GM23338 (cell line): ENCODE measurements around the gene C2orf42. TPM values are rescaled to one million over a fixed set of nuclear protein-coding genes. Genes with fewer than 3 reads are reported as not detected.

Source experiments
- ATAC-seq: fragments of 200-7000 bp; cut with Tn5 transposase; 3 replicates; pipeline ENCODE4 v1.9.1; 2020
- DNase-seq: peaks from one replicate; pipeline ENCODE4 v3.0.0-alpha.2; 2015; ENCODE audit warnings: low spot score
- H2AFZ ChIP-seq: fragments of 200-600 bp; sonication (generic); 2 replicates; pipeline ENCODE4 v1.8.0; 2016; ENCODE audit warnings: antibody characterized with exemption, mild to moderate bottlenecking, moderate library complexity
- H3F3A ChIP-seq: fragments of 200-600 bp; sonication (generic); replicated peaks from 2 replicates; pipeline ENCODE4 v1.8.0; 2017; ENCODE audit warnings: antibody characterized with exemption, mixed run types, low read depth
- H3K27ac ChIP-seq: fragments of 200-600 bp; sonication (generic); 2 replicates; pipeline ENCODE4 v1.6.1; 2016; ENCODE audit warnings: low read depth
- H3K27me3 ChIP-seq: fragments of 200-600 bp; sonication (generic); 2 replicates; pipeline ENCODE4 v1.8.0; 2016; ENCODE audit warnings: mild to moderate bottlenecking, mixed run types, moderate library complexity; ENCODE audit not compliant: insufficient read depth
- H3K36me3 ChIP-seq: fragments of 200-600 bp; sonication (generic); 2 replicates; pipeline ENCODE4 v1.8.0; 2016; ENCODE audit warnings: mild to moderate bottlenecking; ENCODE audit not compliant: insufficient read depth
- H3K4me1 ChIP-seq: fragments of 200-600 bp; sonication (generic); 2 replicates; pipeline ENCODE4 v1.8.0; 2016; ENCODE audit warnings: mild to moderate bottlenecking, moderate library complexity; ENCODE audit not compliant: insufficient read depth
- H3K4me2 ChIP-seq: fragments of 200-600 bp; sonication (generic); 2 replicates; pipeline ENCODE4 v1.7.1; 2017; ENCODE audit warnings: mixed run types
- H3K4me3 ChIP-seq: fragments of 200-600 bp; sonication (generic); 2 replicates; pipeline ENCODE4 v1.6.1; 2016; ENCODE audit warnings: mixed run types
- H3K79me2 ChIP-seq: fragments of 200-600 bp; sonication (generic); replicated peaks from 2 replicates; pipeline ENCODE4 v1.8.0; 2017; ENCODE audit warnings: mild to moderate bottlenecking; ENCODE audit not compliant: insufficient read depth
- H3K9me2 ChIP-seq: fragments of 200-600 bp; sonication (generic); 2 replicates; pipeline ENCODE4 v1.8.0; 2017; ENCODE audit not compliant: insufficient read depth
- H4K20me1 ChIP-seq: fragments of 200-600 bp; sonication (generic); replicated peaks from 2 replicates; pipeline ENCODE4 v1.8.0; 2017; ENCODE audit warnings: mild to moderate bottlenecking; ENCODE audit not compliant: insufficient read depth
- H3K27ac Mint-ChIP-seq: 2 replicates; pipeline ENCODE4 v1.8.0; 2020; ENCODE audit warnings: inconsistent platforms, mild to moderate bottlenecking, moderate library complexity, mixed read lengths
- H3K27me3 Mint-ChIP-seq: 3 replicates; pipeline ENCODE4 v1.8.0; 2022; ENCODE audit warnings: low read depth, mild to moderate bottlenecking, moderate library complexity, mixed read lengths, inconsistent platforms; ENCODE audit not compliant: insufficient read depth, poor library complexity
- H3K36me3 Mint-ChIP-seq: 3 replicates; pipeline ENCODE4 v1.8.0; 2021; ENCODE audit warnings: low read depth, mild to moderate bottlenecking, inconsistent platforms, moderate library complexity, mixed read lengths
- H3K4me1 Mint-ChIP-seq: 3 replicates; pipeline ENCODE4 v1.8.0; 2020; ENCODE audit warnings: mild to moderate bottlenecking, inconsistent platforms, mixed read lengths
- H3K4me3 Mint-ChIP-seq: 3 replicates; pipeline ENCODE4 v1.8.0; 2021; ENCODE audit warnings: moderate library complexity, mild to moderate bottlenecking, inconsistent platforms, mixed read lengths
- H3K9me3 Mint-ChIP-seq: 3 replicates; pipeline ENCODE4 v1.8.0; 2020; ENCODE audit warnings: moderate library complexity, mild to moderate bottlenecking, inconsistent platforms, mixed read lengths
- CREB1 ChIP-seq: fragments of 250-450 bp; sonication (Bioruptor Pico); IDR thresholded peaks from 2 replicates; pipeline ENCODE4 v1.5.0; 2020; ENCODE audit warnings: low read depth, mild to moderate bottlenecking, moderate library complexity
- CTCF ChIP-seq, 2 experiments: fragments of 200-600 bp in 1 of 2; sonication (generic) in 1 of 2; conservative IDR thresholded peaks; 2 replicates each; pipeline versions ENCODE4 v1.5.1 to v1.6.1; 2016 to 2017; ENCODE audit warnings: antibody characterized with exemption in 2 of 2, low read depth in 2 of 2, mild to moderate bottlenecking in 2 of 2, moderate library complexity in 1 of 2
- ETS1 ChIP-seq: IDR thresholded peaks from 2 replicates; pipeline ENCODE4 v1.6.1; 2016; ENCODE audit warnings: antibody characterized with exemption
- EZH2 ChIP-seq: fragments of 200-600 bp; sonication (generic); IDR thresholded peaks from one replicate; pipeline ENCODE4 v1.8.0; 2017; ENCODE audit warnings: antibody characterized with exemption, mild to moderate bottlenecking, low read depth; ENCODE audit not compliant: unreplicated experiment
- EZH2phosphoT487 ChIP-seq: fragments of 200-600 bp; sonication (generic); IDR thresholded peaks from one replicate; pipeline ENCODE4 v1.8.1; 2018; ENCODE audit warnings: antibody characterized with exemption; ENCODE audit not compliant: unreplicated experiment
- JUNB ChIP-seq: IDR thresholded peaks from one replicate; pipeline ENCODE4 v1.6.1; 2016; ENCODE audit warnings: antibody characterized with exemption; ENCODE audit not compliant: unreplicated experiment
- NANOG ChIP-seq: IDR thresholded peaks from 2 replicates; pipeline ENCODE4 v1.6.1; 2016; ENCODE audit warnings: antibody characterized with exemption, borderline replicate concordance
- POLR2AphosphoS5 ChIP-seq: IDR thresholded peaks from 2 replicates; pipeline ENCODE4 v1.6.1; 2016; ENCODE audit warnings: antibody characterized with exemption, low read depth
- REST ChIP-seq: IDR thresholded peaks from one replicate; pipeline ENCODE4 v1.6.1; 2018; ENCODE audit warnings: antibody characterized with exemption; ENCODE audit not compliant: unreplicated experiment
- STAT1 ChIP-seq: IDR thresholded peaks from one replicate; pipeline ENCODE4 v1.6.1; 2016; ENCODE audit warnings: antibody characterized with exemption; ENCODE audit not compliant: unreplicated experiment
- ZNF114 ChIP-seq: fragments of 250-450 bp; sonication (Bioruptor Pico); IDR thresholded peaks from 2 replicates; pipeline ENCODE4 v1.5.0; 2020; ENCODE audit warnings: mild to moderate bottlenecking, moderate library complexity
- ZNF331 ChIP-seq: fragments of 250-450 bp; sonication (Bioruptor Pico); IDR thresholded peaks from 2 replicates; pipeline ENCODE4 v1.5.0; 2020; ENCODE audit warnings: low read depth, mild to moderate bottlenecking, moderate library complexity
- ZNF462 ChIP-seq: fragments of 250-450 bp; sonication (Bioruptor Pico); IDR thresholded peaks from 2 replicates; pipeline ENCODE4 v1.5.0; 2020; ENCODE audit warnings: mild to moderate bottlenecking, moderate library complexity
- polyA plus RNA-seq: library from polyadenylated mRNA; unstranded; fragments of >200 nt; fragmentation: Nextera tagmentation; extraction: Ambion mirVana; gene quantifications from 2 replicates; pipeline ENCODE4 v1.2.1, GENCODE V29; 2016
- total RNA-seq: library from RNA; depleted of rRNA; stranded (reverse); fragments of >200 nt; shearing (Covaris generic); gene quantifications from 2 replicates; pipeline ENCODE4 v1.2.3, GENCODE V29; 2014

C2orf42 gene
- total and polyA plus RNA-seq, 2 experiments from 2014 or later: 4.3 to 6.9 TPM

GRCh38 chr2:70204452-70204851 lies 13.6 kb upstream of the C2orf42 start:
- H3K79me2 ChIP-seq: no peaks in the 10 kb centered on the region

More at GRCh38 chr2:70204452-70204851, 13.6 kb upstream of the C2orf42 start:
- Histone ChIP-seq H3K9me2 (no peaks in the 10 kb centered on the region), H3K36me3 (no peaks in the 10 kb centered on the region), H3K4me2 (no peak overlapping the region), H3K4me1 (no peaks in the 10 kb centered on the region), H2AFZ (no peak overlapping the region), H3K4me3 (no peak overlapping the region), H4K20me1 (peaks cover 7% of the 10 kb centered on the region; the same call in 1 of the 2 replicates), H3F3A (peaks cover 21% of the 10 kb centered on the region; the same call in 1 of the 2 replicates), H3K27me3 (no peaks in the 10 kb centered on the region), H3K27ac (no peak overlapping the region)
- ATAC-seq: no peak
- Mint-ChIP-seq H3K4me3 (no peak overlapping the region), H3K27me3 (peaks cover 7% of the 10 kb centered on the region), H3K27ac (no peak overlapping the region), H3K4me1 (no peaks in the 10 kb centered on the region), H3K36me3 (no peaks in the 10 kb centered on the region), H3K9me3 (no peaks in the 10 kb centered on the region)
- no peak for DNase-seq
- TF ChIP-seq ZNF462 (CRISPR knock-in tag) (no peak), NANOG (no peak), CREB1 (CRISPR knock-in tag) (no peak), CTCF (conservative IDR thresholded peaks at IDR 0.05; ENCODE audit: low read depth in 2 of 2) (no peak), JUNB (no peak), STAT1 (no peak), REST (no peak), ZNF331 (CRISPR knock-in tag) (no peak), EZH2phosphoT487 (no peak), ETS1 (no peak), POLR2AphosphoS5 (no peak), EZH2 (no peak), ZNF114 (CRISPR knock-in tag) (no peak)
